Left forelimb (tissue), 1 donor: Measurements from ENCODE around the gene CSRP1.
"Not testable (repeated sequence)": the region's sequence is repeated elsewhere in the genome, so short reads cannot be mapped to it uniquely, and the experiment has no call there.

Experiments used
- DNase-seq: peaks from one replicate; pipeline ENCODE4 v3.0.0-alpha.2; 2018; ENCODE audit warnings: low spot score

The CSRP1 gene

DNA sequence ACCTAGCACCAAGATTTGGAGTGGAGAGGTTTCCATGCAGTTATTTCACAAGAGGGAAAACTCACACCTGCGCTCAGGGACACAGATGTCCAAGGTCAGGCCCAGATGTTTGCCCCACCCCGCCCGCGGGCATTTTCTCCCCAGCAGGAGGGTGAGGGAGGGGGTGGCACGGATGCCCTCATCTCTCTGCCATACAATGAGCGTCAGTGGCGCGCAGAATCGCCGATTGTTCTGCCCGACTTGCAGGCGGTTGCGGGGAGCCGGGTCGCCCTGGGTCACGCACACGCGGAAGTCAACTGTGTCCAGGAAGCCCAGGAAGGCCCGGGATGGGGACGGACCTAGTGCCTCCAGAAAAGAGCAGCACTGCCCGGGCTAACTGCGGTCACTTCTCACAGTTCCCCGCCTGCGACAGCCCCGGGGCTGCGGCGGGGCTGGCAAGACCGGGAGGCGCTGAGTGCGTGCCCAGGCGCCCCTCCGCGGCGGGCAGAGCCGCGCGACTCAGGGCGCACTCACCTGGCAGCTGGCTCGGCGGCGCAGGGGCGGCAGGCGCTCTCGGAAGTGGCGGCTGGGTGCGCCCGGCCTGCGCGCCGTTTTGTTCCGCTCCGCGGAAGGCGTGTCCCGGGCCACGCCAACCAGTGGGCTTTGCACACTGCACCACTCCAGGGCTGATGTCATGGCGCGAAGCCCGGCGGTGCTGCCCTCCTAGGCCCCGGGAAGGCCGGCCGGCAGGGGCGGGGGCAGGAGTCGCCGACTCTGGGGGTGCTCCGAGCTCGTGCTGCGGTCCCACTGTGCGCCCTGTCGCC, at the start of gene CSRP1:
CSRP1 (minus strand) TSS at position 567 of the 803 bp plus-strand sequence. CDS start 10,820 bp downstream, outside the sequence.
- DNase-seq: peak; percentile 79

DNA sequence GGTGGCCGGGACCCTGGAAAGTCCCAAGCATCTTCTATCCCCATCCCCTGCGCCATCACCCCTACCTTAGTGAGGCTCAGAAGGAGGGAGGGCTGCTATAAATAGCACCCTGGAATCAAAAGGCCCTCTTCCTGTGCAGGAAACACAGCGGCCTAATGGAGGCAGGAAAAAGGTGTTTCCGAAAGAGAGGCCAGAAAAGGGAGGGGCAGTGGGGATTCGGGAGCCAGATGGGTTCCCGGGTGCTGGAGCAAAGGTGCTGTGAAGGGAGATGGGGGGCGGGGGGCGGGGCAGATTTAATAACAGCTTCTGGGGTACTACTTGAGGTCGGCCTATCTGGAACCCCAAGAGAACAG, 48.6 kb upstream of the CSRP1 start:
- DNase-seq: no peak

DNA sequence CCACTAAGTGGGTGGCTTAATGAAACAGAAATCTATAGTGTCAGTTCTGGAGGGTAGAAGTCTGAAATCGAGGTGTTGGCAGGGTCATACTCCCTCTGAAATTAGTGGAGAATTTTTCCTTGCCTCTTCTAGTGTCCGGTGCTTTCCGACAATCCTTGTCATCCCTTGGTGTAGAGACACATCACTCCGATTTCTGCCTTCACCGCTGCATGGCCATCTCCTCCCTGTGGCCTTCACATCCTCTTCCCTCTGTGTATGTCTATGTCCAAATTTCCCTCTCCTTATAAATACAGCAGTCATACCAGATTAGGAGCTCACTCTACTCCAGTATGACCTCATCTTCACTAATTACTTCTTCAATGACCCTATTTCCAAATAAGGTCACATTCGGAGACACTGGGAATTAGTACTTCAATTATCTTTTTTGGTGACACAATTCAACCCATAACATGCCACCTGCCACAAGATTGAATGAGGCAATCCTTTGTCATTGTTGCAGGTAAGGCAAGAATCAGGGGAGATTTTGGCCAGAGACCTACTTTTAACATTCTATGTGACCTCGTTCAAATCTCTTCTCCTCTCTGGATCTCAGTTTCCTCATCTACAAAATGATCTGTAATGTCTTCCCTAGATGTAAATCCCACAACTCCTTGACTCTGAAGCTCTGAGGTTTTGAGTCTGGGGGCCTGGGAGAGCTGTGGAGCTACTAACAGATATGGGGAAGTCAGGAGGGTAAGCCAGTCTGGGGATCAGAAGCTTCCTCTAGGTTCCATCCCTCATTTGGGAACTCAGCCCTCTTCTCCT, 48.1 kb upstream of the CSRP1 start:
- DNase-seq: no peak

DNA sequence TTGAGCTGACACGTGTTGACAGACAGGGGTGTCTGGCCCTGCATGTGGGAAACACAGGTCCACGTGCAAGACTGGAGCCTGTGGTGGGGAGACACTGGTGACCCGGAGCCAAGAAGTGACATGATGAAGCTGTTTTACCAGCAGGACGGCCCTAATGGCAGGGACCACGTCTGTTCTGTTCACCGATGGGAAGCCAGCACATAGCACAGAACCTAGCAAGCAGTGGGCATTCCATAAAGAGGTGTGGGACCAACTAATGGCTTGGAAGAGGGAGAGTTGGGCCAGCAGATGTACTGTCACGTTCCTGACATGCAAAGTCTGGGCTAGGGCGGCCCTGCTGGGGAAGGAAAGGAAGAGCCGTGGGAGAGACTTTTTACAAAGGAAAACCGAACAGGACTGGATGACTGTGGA, 47.3 kb upstream of the CSRP1 start:
- DNase-seq: no peak

DNA sequence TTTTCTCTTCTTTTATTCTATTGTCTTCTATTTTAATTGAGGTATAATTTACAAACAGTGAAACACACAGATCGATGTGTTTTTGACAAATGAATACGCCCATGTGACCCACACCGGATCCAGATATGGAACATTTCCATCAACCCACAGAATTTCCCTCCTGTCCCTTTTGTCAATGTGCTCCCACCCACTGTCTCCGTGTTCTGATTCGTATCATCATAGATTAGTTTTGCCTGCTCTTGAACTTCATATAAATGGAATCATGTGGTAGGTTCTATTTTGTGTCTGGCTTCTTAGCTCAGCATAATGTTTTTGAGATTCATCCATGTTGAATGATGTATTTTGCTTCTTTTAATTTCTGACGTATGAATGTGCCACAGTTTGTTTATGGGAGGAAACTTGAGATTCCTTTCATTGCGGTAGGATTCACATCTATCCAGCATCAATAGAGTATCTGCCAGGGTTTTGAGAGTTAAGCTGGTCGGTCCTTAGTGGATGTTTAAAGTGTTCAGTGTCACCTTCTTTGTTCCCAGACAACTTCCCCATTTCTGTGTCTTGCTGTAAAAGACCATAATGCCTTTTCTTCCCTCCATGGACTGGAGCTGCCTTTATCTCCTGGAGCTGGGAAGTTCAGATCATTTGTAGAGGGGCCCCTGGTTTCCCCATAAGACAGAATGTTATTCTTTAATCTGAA, 46.7 kb upstream of the CSRP1 start:
- DNase-seq: no peak

DNA sequence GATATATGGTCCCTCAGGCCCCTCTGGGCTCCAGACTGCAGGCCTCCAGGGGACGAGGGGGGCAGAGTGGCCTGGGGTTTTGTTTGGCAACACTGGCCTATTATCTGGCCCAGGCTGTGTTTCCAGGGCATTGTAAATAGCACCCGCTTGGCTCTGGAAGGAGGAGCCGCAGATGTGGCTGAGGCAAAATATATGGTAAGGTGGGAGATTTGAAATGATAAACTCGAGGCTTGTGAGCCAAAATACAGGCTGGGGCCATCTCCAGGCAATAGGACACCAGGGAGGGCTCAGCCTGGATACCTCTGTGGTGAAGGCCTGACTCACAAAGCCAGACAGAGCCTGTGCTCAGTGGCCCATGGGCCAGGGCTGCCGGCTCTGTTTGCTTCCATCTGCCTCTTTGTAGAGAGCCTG, 46.0 kb upstream of the CSRP1 start:
- no peak for DNase-seq

DNA sequence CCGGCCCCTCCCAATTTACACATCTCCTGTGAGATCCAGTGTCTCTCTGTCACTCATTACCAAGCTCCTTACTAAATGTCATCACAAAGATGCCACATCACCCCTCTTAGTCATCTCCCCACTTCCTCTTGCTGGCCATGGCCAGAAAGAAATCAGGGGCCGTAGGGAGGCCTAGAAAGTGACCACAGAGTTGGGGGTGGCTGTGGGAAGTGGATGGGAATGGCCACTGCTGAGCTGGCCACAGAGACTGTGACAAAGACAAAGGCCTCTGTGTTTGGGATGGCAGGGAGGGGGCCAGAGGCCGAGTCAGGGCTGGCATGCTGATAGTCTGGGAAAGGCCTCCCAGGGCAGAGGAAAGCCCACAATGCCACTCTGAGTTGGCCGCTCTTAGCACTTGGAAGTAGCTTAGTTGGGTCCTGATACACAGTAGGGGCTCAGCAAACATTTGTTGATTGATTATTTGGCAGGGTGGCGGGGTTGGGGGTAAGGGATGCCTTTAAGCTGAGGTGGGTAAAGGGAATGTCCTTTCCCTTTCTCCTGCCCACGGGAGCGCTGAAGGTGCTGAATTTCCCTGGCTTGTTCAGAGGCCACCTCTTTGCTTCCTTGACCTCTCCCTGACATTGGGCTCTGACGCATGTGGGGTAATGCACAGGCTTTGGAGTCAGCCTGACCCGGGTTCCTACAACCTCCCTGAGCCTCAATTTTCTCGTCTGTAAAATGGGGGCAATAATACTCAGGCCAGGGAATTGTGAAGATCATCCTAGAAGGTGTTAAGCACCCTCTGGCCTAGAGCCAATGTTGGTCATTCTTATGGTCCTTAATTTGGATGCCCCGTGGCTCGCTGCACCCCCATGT, 45.2 kb upstream of the CSRP1 start:
- no peak for DNase-seq

DNA sequence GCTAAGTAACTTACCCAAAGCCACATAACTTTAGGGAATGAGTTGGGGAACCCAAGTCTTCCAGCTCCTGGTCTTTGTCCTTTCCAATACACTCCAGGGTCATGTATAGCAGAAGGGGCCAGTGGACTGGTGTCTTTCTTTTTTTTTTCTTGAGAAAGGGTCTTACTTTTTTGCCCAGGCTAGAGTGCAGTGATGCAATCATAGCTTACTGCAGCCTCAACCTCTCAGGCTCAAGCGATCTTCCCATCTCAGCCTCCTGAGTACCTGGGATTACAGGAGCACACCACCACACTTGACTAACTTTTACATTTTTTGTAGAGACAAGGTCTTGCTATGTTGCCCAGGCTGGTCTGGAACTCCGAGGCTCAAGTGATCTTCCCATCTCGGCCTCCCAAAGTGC, 44.2 kb upstream of the CSRP1 start:
- no peak for DNase-seq

DNA sequence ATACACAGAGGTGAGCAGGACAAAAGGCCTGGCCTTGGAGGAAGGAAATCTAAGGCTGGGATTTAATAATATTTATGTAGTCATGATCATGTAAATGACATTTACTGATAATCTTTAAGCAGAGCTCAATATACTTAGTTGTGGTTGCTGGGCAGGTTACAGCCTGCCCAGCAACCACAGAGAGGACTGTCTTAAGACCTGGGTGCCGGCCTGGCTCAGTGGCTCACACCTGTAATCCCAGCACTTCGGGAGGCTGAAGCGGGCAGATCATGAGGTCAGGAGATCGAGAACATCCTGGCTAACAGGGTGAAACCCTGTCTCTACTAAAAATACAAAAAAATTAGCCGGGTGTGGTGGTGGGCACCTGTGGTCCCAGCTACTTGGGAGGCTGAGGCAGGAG, 42.6 kb upstream of the CSRP1 start:
- not testable (repeated sequence) for DNase-seq

DNA sequence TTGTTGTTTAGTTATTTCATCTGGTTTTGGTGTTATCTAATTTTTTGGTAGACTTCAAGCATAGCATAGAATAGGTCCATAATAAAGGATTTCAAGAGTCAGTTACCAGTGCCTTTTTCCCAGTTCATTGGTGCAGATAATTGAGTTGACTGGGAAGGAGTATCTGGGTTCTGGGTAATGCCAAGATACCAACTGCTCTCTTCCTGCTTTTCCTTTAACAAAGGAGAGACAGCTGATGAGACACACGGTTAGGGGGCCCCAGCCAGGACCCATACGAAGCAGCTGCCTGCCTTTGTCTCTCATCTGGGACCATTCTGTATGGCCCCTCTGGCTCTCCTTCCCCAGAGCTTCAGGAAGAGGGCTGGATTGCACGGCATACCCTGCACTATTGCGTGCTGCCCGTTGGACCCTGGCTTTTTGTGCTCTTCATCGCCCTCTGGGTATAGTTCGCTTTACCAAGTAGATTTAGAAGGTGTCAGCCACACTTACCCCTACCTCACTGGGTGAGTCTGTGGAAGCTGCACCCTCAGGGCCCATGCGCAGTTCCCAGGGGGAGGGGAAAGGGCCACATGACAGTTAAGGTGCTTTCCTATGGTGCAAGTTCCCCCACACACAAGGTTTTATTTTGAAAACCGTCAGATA, 39.0 kb upstream of the CSRP1 start:
- DNase-seq: no peak

DNA sequence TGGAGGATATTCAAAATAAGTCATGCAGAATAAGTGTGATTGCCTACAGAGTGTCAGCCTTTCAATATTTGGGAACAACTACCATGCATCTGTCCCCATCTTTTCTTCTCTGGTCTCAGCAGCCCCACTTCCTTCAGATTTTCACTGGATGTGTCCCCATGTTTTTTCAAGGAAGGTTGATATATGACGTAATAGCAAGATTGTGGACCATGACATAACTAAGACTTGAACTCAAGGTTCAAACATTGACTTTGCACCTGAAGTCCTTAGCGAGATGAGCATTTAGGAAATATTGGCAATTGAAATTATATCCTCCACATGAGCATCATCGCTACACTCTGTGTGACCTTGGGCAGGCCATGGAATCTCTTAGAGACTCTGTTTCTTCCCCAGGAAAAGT, 37.8 kb upstream of the CSRP1 start:
- no peak for DNase-seq

DNA sequence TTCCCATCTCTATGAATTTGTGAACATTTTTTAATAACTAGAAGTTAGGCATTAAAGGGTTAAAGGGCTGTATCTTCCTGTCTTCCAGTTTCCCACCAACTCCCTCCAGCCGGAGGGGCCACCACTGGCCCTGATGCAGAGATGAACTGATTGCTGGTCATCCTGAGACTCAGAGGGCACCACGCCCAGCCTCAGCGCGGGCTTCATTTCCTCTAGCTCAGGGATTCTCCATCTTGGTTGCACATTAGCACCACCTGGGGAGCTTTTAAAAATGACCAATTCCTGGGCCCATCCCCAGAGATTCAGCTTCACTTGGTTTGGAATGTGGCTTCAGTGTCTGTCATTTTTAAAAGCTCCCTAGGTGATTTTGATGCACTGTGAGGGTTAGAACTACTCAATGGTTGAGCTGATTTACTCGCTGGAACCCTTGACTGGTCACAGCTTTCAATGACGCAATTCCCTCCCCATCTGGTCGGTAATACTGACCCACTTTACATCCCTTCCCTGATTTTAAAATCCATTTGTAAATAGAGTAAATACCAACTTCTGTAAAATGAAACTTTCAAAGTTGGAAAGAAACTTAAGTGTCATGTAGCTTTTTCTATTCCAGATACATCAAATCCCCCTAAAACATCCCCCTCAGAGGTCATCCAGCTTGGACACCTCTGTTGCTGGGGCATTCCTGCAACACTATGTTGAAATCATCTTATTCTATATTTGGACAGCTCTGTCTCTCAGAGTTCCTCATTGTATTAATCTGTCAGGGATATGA, 37.1 kb upstream of the CSRP1 start:
- DNase-seq: no peak

DNA sequence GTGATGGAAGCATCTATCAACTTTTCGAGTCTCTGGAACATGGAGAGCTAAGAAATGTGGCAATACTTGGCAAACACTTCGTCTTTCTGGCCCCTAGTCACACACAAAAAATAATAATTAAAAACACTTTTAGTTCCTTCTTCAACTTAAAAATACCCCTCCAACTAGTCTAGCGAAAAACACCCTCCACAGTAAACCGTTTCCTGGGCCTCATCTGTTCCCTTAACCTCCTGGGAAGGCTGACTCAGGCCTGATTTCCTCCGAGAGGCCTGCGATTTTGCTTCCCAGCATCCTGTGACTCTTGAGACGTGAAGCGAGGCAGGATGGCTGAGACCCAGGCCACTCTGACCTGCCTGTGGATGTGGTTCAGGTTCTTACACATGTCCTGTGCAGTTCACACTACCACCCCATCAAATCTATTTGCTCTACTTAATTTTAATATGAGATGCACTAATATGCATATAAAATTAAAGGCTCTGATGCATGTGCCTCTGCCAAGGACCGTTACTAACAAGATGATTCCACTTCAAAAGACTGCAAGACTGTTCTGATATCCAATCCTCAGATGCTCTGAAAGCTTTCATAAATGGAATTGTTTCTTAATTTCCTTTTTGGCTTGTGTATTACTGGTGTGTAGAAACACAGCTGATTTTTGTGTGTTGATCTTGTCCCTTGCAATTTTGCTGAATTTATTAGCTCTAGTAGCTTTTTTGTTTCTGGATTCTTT, 35.5 kb upstream of the CSRP1 start:
- no peak for DNase-seq

DNA sequence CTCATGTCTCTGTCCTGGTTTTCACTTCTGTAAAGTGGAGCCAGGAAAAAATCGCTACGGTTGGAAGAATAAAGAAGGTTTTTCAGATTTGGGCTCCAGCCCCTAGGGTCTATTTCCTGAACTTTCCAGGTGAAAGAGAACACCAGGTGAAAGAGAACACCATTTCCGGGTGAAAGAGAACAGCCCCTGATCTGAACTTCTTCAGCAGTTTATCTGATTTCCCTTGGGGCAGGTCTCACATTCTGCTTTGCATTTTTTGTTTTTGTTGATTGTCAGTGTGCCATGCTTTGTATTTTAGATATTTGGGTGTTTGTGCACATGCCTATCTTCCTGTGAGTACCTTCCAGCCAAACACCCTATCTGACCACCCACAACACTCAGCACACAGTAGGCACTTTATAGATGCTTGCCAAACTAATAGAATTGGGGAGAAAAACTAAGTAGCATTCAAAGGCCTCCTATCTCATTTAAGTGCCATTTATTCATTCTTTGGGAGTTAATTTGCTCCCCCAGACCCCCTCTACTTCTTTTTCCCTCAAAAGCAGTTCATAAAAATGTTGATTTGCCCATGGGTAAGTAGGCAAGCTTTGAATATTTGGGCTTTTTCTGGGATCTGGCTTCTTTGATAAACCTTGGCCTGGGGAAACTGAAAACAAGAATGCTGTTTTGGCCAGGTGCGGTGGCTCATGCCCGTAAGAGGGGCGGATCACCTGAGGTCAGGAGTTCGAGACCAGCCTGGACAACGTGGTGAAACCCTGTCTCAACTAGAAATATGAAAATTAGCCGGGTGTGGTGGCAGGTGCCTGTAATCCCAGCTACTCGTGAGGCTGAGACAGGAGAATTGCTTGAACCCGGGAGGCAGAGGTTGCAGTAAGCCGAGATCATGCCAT, 34.2 kb upstream of the CSRP1 start:
- DNase-seq: no peak

DNA sequence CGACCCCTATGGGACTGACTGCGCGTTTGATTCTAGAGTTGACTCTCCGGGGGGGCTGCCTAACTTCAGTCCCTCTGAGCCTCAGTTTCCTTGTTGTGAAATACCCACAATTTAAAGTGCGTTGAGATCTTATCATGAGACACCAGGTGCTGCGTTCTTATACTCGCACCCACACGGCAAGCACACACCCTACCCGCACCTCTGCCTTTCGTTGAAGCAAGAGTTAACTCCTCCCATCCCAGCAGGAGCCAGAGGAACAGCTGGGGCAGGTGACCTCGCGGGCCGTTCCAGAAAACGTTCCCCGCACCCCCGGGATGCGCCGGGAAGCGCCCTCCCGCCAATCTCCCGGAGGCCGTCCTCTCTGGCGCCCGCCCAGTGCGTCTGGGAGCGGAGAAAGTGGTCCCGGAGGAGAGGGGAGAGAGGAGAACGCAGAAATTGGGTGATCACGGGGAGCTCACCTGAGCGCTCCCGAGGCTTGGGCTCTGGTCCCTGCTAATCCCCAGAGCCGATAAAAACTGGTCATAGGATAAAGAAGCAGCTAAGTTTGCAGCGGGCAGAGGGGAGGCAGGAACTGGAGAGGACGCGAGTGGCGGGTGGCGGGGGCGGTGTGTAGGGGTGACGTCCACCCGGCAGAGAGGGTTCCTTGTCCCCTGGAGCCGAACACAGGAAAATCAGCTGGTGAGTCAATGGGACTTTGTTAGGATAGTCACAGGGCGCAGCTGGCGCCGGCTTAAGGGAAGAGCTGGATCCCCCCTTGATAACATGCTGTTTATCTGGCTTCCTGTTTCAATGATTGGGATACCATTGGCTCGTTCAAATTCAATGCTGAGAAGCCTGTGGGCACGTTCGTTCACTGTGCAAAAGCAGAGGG, 32.9 kb upstream of the CSRP1 start:
- no peak for DNase-seq

DNA sequence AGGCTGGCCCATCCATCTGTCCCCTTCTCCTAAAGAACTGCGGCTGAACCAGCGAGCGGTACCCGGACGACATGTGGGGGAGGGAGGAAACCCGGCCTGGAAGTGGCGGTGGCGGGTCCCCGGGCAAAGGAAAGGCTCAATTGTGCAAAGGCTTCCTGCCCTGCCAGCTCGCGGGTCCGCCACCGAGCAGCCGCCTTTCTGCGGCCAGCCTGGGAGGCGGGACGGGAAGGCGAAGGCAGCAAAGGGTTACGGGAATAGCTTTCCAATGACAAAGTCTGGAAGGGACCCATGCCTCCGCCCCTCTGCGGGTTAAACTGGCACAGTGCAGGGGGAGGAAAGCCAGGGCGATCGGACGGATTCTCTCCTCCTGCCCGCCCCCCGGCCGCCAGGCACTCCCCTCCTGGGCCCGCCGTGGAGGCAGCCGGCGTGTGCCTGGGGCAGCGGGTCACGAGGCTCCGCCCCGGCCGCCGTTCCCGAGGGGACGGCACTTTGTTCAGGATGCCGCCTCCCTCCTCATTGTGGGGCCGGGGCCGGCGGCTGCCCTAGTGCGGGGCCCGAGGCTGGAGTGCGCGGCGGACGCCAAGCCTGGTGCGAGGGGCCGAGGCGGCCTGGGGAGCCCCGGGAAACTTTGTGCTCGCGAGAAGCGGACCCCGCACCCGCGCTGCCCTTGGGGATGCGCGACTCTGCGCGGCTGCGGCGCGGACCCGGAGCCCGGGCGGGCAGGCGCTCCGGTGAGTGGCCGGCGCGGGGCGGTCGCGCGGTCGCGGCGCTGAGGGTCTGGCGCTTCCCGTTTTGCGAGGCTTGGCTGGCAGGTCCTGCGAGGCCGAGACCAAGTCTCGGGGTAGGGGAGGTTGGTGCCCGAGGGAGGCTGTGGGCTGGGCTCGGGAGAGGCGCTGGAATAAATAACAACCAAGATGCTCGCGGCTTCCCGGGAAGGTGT, 32.0 kb upstream of the CSRP1 start, which contains the start of gene NAV1:
NAV1 (plus strand) TSS at position 516 of the 940 bp plus-strand sequence. CDS start 83,758 bp downstream, outside the sequence.
- DNase-seq: peak; percentile 83
